HepG2 (cell line): ENCODE data around the gene CHEK2. TPM values are rescaled to one million over a fixed set of nuclear protein-coding genes. Genes with fewer than 3 reads are reported as not detected.
A peak's percentile ranks its signal among the peaks of the same experiment; 100 is the strongest.

Source experiments
- CREM ChIP-seq, 2 experiments: sonication (generic) in 1 of 2; formaldehyde crosslinking in 1 of 2; IDR thresholded peaks; 2 replicates each; pipeline versions ENCODE4 v1.4.0 to v1.6.1; 2016 to 2020; ENCODE audit warnings: antibody characterized with exemption in 1 of 2, mild to moderate bottlenecking in 1 of 2, missing genetic modification reagents in 1 of 2
- DZIP1 ChIP-seq: sonication (generic); formaldehyde crosslinking; IDR thresholded peaks from 2 replicates; pipeline ENCODE4 v1.5.0; 2020; ENCODE audit warnings: mild to moderate bottlenecking, missing genetic modification reagents
- GZF1 ChIP-seq: sonication (generic); formaldehyde crosslinking; IDR thresholded peaks from 2 replicates; pipeline ENCODE4 v1.5.1; 2020; ENCODE audit warnings: mild to moderate bottlenecking, missing genetic modification reagents
- HDAC2 ChIP-seq: sonication (generic); formaldehyde crosslinking; IDR thresholded peaks from 2 replicates; pipeline ENCODE4 v1.4.0; 2020; ENCODE audit warnings: missing genetic modification reagents
- KDM4B ChIP-seq: sonication (generic); formaldehyde crosslinking; IDR thresholded peaks from 2 replicates; pipeline ENCODE4 v1.4.0; 2020; ENCODE audit warnings: missing genetic modification reagents
- LCORL ChIP-seq, 2 experiments: fragments of 450-650 bp in 1 of 2; sonication (generic) in 1 of 2; formaldehyde crosslinking in 1 of 2; IDR thresholded peaks; 2 replicates each; pipeline versions ENCODE4 v1.5.0 to v1.6.1; 2017 to 2020; ENCODE audit warnings: antibody characterized with exemption in 1 of 2, missing genetic modification reagents in 1 of 2
- MATR3 ChIP-seq: sonication (generic); formaldehyde crosslinking; IDR thresholded peaks from 2 replicates; pipeline ENCODE4 v1.4.0; 2020; ENCODE audit warnings: missing genetic modification reagents
- MZF1 ChIP-seq: sonication (generic); formaldehyde crosslinking; IDR thresholded peaks from 2 replicates; pipeline ENCODE4 v1.8.1; 2023; ENCODE audit warnings: mild to moderate bottlenecking, missing genetic modification reagents, borderline replicate concordance
- PLRG1 ChIP-seq: fragments of 450-650 bp; conservative IDR thresholded peaks from 2 replicates; pipeline ENCODE4 v1.6.1; 2016
- SMAD3 ChIP-seq: sonication (generic); formaldehyde crosslinking; IDR thresholded peaks from 2 replicates; pipeline ENCODE4 v1.4.0; 2020; ENCODE audit warnings: missing genetic modification reagents
- YEATS2 ChIP-seq: sonication (generic); formaldehyde crosslinking; IDR thresholded peaks from 2 replicates; pipeline ENCODE4 v1.4.0; 2020; ENCODE audit warnings: missing genetic modification reagents, borderline replicate concordance
- ZNF282 ChIP-seq: fragments of 450-650 bp; IDR thresholded peaks from 2 replicates; pipeline ENCODE4 v1.6.1; 2018; ENCODE audit not compliant: partially characterized antibody
- ZNF441 ChIP-seq: sonication (generic); formaldehyde crosslinking; IDR thresholded peaks from 2 replicates; pipeline ENCODE4 v1.7.0; 2021; ENCODE audit warnings: missing genetic modification reagents, borderline replicate concordance
- ZNF790 ChIP-seq: sonication (generic); formaldehyde crosslinking; IDR thresholded peaks from 2 replicates; pipeline ENCODE4 v1.8.0; 2022; ENCODE audit warnings: missing genetic modification reagents, mild to moderate bottlenecking, borderline replicate concordance
- ZNF841 ChIP-seq: sonication (generic); formaldehyde crosslinking; IDR thresholded peaks from 2 replicates; pipeline ENCODE4 v1.8.1; 2023; ENCODE audit warnings: missing genetic modification reagents, borderline replicate concordance
- polyA plus RNA-seq, 8 experiments: library from polyadenylated mRNA; depleted of rRNA in 3 of 8; stranded (reverse) in 7 of 8; unstranded in 1 of 8; fragments of >200 nt; fragmentation: Illumina TruSeq in 4 of 8; extraction: Trizol in 4 of 8; gene quantifications; 2 replicates each; pipeline versions ENCODE4 v1.2.1 to v1.2.3, GENCODE V29; 2011 to 2016; ENCODE audit warnings: low read depth in 4 of 8, missing spikeins in 1 of 8, mixed read lengths in 1 of 8; ENCODE audit not compliant: insufficient read depth in 1 of 8
- total RNA-seq, 5 experiments: library from RNA; depleted of rRNA; stranded (reverse); fragments of >200 nt; fragmentation: Illumina TruSeq; extraction: Trizol; gene quantifications; 2 replicates each; pipeline ENCODE4 v1.2.3, GENCODE V29; 2016; ENCODE audit warnings: low read depth in 1 of 5
- TF ChIP-seq, protein P1 (sequence below): sonication (generic); formaldehyde crosslinking; IDR thresholded peaks from 2 replicates; pipeline ENCODE4 v1.9.0; 2021; ENCODE audit warnings: missing genetic modification reagents, borderline replicate concordance
- TF ChIP-seq, protein P2 (sequence below), 2 experiments: sonication (generic) in 1 of 2; formaldehyde crosslinking in 1 of 2; IDR thresholded peaks; 2 replicates each; pipeline versions ENCODE4 v1.6.1 to v1.9.0; 2014 to 2022; ENCODE audit warnings: antibody characterized with exemption in 1 of 2, borderline replicate concordance in 1 of 2, inconsistent platforms in 1 of 2, low read depth in 1 of 2, missing genetic modification reagents in 1 of 2

The CHEK2 gene
- total and polyA plus RNA-seq, 2 of the 13 experiments (the other 11 are each of a cell fraction or from before 2014, with no cell fraction given): 27.0 to 40.5 TPM

GRCh38 chr22:28741785-28742561 is at the start of gene CHEK2, which contains the start of gene HSCB (continued):
- peak; percentile 91; the same call in 1 of the 2 replicates for TF ChIP-seq ZNF441 (CRISPR knock-in tag)
- no peak for TF ChIP-seq ZNF282
- no peak for TF ChIP-seq GZF1 (CRISPR knock-in tag)
- peak; percentile 94 for TF ChIP-seq CREM (IDR thresholded peaks at IDR 0.05)
- TF ChIP-seq CREM (CRISPR knock-in tag; IDR thresholded peaks at IDR 0.05): no peak
- TF ChIP-seq, protein P1, sequence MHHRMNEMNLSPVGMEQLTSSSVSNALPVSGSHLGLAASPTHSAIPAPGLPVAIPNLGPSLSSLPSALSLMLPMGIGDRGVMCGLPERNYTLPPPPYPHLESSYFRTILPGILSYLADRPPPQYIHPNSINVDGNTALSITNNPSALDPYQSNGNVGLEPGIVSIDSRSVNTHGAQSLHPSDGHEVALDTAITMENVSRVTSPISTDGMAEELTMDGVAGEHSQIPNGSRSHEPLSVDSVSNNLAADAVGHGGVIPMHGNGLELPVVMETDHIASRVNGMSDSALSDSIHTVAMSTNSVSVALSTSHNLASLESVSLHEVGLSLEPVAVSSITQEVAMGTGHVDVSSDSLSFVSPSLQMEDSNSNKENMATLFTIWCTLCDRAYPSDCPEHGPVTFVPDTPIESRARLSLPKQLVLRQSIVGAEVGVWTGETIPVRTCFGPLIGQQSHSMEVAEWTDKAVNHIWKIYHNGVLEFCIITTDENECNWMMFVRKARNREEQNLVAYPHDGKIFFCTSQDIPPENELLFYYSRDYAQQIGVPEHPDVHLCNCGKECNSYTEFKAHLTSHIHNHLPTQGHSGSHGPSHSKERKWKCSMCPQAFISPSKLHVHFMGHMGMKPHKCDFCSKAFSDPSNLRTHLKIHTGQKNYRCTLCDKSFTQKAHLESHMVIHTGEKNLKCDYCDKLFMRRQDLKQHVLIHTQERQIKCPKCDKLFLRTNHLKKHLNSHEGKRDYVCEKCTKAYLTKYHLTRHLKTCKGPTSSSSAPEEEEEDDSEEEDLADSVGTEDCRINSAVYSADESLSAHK: no peak
- TF ChIP-seq, protein P2, sequence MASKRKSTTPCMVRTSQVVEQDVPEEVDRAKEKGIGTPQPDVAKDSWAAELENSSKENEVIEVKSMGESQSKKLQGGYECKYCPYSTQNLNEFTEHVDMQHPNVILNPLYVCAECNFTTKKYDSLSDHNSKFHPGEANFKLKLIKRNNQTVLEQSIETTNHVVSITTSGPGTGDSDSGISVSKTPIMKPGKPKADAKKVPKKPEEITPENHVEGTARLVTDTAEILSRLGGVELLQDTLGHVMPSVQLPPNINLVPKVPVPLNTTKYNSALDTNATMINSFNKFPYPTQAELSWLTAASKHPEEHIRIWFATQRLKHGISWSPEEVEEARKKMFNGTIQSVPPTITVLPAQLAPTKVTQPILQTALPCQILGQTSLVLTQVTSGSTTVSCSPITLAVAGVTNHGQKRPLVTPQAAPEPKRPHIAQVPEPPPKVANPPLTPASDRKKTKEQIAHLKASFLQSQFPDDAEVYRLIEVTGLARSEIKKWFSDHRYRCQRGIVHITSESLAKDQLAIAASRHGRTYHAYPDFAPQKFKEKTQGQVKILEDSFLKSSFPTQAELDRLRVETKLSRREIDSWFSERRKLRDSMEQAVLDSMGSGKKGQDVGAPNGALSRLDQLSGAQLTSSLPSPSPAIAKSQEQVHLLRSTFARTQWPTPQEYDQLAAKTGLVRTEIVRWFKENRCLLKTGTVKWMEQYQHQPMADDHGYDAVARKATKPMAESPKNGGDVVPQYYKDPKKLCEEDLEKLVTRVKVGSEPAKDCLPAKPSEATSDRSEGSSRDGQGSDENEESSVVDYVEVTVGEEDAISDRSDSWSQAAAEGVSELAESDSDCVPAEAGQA (IDR thresholded peaks at IDR 0.05; ENCODE audit: low read depth): no peak
- TF ChIP-seq, protein P2 (CRISPR knock-in tag; IDR thresholded peaks at IDR 0.05; ENCODE audit: borderline replicate concordance): no peak
- TF ChIP-seq ZNF790 (CRISPR knock-in tag): no peak
- TF ChIP-seq ZNF841 (CRISPR knock-in tag): no peak
- no peak for TF ChIP-seq LCORL (IDR thresholded peaks at IDR 0.05)
- TF ChIP-seq LCORL (CRISPR knock-in tag; IDR thresholded peaks at IDR 0.05): 0 out of 2 replicates have a peak, but pooled peaks have one; percentile 8
- TF ChIP-seq MATR3 (CRISPR knock-in tag): no peak
- no peak for TF ChIP-seq PLRG1
- no peak for TF ChIP-seq KDM4B (CRISPR knock-in tag)
- TF ChIP-seq HDAC2 (CRISPR knock-in tag): peak; percentile 57
- TF ChIP-seq SMAD3 (CRISPR knock-in tag): peak; percentile 46; the same call in 1 of the 2 replicates
- no peak for TF ChIP-seq DZIP1 (CRISPR knock-in tag)
- TF ChIP-seq YEATS2 (CRISPR knock-in tag): peak; percentile 53; the same call in 1 of the 2 replicates
- TF ChIP-seq MZF1 (CRISPR knock-in tag): no peak
